Right lobe of liver (tissue), 6 donors: ENCODE results near the gene RAB30. TPM values are rescaled to one million over a fixed set of nuclear protein-coding genes. Genes with fewer than 3 reads are reported as not detected.
A peak's percentile ranks its signal among the peaks of the same experiment; 100 is the strongest.

Experiments
- ATAC-seq, 4 donors: fragments of 200-7000 bp; cut with Tn5 transposase; one replicate each; pipeline ENCODE4 v1.9.1; 2020; ENCODE audit warnings: mild to moderate bottlenecking in 4 of 4, moderate library complexity in 4 of 4
- DNase-seq, 3 donors: peaks; one replicate each; pipeline ENCODE4 v3.0.0-alpha.2; 2020
- H3K27ac ChIP-seq, 3 donors: fragments of 200-600 bp; one replicate each; pipeline ENCODE4 v1.8.0; 2022
- H3K27me3 ChIP-seq, 2 donors: fragments of 200-600 bp; one replicate each; pipeline ENCODE4 v1.8.0; 2022
- H3K36me3 ChIP-seq, 4 donors: fragments of 200-600 bp; sonication (generic) in 1 of 4; one replicate each; pipeline versions ENCODE4 v1.5.1 to v1.8.0; 2017 to 2022; ENCODE audit warnings: control low read depth in 1 of 4
- H3K4me1 ChIP-seq, 4 donors: fragments of 200-600 bp; sonication (generic) in 1 of 4; one replicate each; pipeline versions ENCODE4 v1.5.1 to v1.8.0; 2017 to 2022; ENCODE audit warnings: control low read depth in 1 of 4
- H3K4me3 ChIP-seq, 3 donors: fragments of 200-600 bp; one replicate each; pipeline ENCODE4 v1.8.0; 2022
- H3K9me3 ChIP-seq, 4 donors: fragments of 200-600 bp; sonication (generic) in 1 of 4; one replicate each; pipeline versions ENCODE4 v1.5.1 to v1.8.0; 2017 to 2022; ENCODE audit warnings: control low read depth in 1 of 4
- POLR2A ChIP-seq: fragments of 450-650 bp; IDR thresholded peaks from one replicate; pipeline ENCODE4 v1.6.1; 2017; ENCODE audit warnings: antibody characterized with exemption, mild to moderate bottlenecking
- WGBS: methylation state at CpG from one replicate; pipeline ENCODE4 v1.1.6; 2018; ENCODE audit warnings: low coverage, low lambda C conversion rate; ENCODE audit not compliant: insufficient coverage; ENCODE audit errors: missing lambda C conversion rate; 5-methylcytosine and 5-hydroxymethylcytosine counted together
- intact Hi-C, 2 donors: fragments of 100-400 bp; cut with DNase I; formaldehyde crosslinking; loops; one replicate each; pipeline versions ENCODE4 v1.11.2 to v1.14.1; 2022
- total RNA-seq, 6 experiments: library from RNA; depleted of rRNA in 2 of 6; stranded (reverse); fragments of >200 nt in 2 of 6; fragmentation: NEBNext Ultra II Directional in 3 of 6; extraction: Animal tissue kit (Norgen Biotek cat#: 25700) in 3 of 6; gene quantifications; one replicate each; pipeline versions ENCODE4 v1.1.0 to v1.2.4, GENCODE V29; 2016 to 2023
- TF ChIP-seq, protein P1 (sequence below), 4 donors: fragments of 200-600 bp in 3 of 4; fragments of 450-650 bp in 1 of 4; IDR thresholded peaks; one replicate each; pipeline versions ENCODE4 v1.5.1 to v1.8.0; 2016 to 2022; ENCODE audit warnings: antibody characterized with exemption in 4 of 4, mild to moderate bottlenecking in 2 of 4
- donor health status: DM: no; HTN: yes; CAD: no.
- donor health status: DM: no; HTN: no; CAD: no.
- donor health status: DM: no; HTN: no; CAD: no.
- donor health status: DM: no; HTN: yes; CAD: no.
- donor health status: DM: no; HTN: yes; CAD: no.

Gene RAB30
- total RNA-seq, 6 experiments from 2014 or later, result 4.1 to 9.6 (median 6.7) TPM

GRCh38 chr11:82978422-82979099, 93.1 kb downstream of the RAB30 start:
- Histone ChIP-seq H3K36me3 (peaks cover 0 to 8% (median 0%) of the 10 kb centered on the region in 4 donors), H3K9me3 (no peaks in the 10 kb centered on the region), H3K27me3 (no peaks in the 10 kb centered on the region), H3K4me3 (no peak overlapping the region), H3K4me1 (no peaks in the 10 kb centered on the region), H3K27ac (no peak overlapping the region)
- no peak for DNase-seq
- intact Hi-C loops, result no loop called here
- WGBS, result 77% methylated on average over 6 of the region's 6 CpGs
- TF ChIP-seq, protein P1, sequence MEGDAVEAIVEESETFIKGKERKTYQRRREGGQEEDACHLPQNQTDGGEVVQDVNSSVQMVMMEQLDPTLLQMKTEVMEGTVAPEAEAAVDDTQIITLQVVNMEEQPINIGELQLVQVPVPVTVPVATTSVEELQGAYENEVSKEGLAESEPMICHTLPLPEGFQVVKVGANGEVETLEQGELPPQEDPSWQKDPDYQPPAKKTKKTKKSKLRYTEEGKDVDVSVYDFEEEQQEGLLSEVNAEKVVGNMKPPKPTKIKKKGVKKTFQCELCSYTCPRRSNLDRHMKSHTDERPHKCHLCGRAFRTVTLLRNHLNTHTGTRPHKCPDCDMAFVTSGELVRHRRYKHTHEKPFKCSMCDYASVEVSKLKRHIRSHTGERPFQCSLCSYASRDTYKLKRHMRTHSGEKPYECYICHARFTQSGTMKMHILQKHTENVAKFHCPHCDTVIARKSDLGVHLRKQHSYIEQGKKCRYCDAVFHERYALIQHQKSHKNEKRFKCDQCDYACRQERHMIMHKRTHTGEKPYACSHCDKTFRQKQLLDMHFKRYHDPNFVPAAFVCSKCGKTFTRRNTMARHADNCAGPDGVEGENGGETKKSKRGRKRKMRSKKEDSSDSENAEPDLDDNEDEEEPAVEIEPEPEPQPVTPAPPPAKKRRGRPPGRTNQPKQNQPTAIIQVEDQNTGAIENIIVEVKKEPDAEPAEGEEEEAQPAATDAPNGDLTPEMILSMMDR (IDR thresholded peaks at IDR 0.05), result no peak
- no peak for TF ChIP-seq POLR2A
- ATAC-seq, result peak in 1 of 4 donors; percentile 72

GRCh38 chr11:82976786-82977185, 94.9 kb downstream of the RAB30 start:
- no peak for ATAC-seq
- intact Hi-C loops, result no loop called here
- Histone ChIP-seq H3K4me1 (no peaks in the 10 kb centered on the region), H3K36me3 (peaks cover 0 to 3% (median 0%) of the 10 kb centered on the region in 4 donors), H3K27ac (no peak overlapping the region), H3K4me3 (no peak overlapping the region), H3K9me3 (no peaks in the 10 kb centered on the region), H3K27me3 (no peaks in the 10 kb centered on the region)
- TF ChIP-seq, protein P1 (IDR thresholded peaks at IDR 0.05), result no peak
- TF ChIP-seq POLR2A, result no peak
- DNase-seq, result no peak

DNA sequence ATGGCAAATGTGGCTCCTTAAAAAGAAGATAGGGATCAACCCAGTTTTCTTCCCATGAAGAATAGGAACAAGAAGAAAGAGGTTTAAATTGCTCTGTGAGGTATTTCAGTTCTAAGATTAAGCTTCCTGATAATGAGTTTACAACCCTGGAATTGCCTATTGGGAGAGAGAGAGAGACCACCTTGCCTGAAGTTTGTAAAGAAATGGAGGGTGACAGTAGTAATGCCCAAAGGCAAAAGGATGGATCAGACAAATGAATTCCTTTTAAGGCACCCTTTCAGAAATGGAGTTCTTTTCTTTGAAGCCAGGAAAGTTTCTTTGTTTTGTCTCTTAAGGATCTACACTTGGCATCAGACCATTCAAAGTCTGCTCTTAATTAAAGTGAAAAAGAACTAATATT, 95.8 kb downstream of the RAB30 start:
- H3K27ac ChIP-seq, result no peak overlapping the region
- ATAC-seq, result no peak
- H3K4me3 ChIP-seq, result no peak overlapping the region
- H3K27me3 ChIP-seq, result no peaks in the 10 kb centered on the region
- no peaks in the 10 kb centered on the region for H3K4me1 ChIP-seq
- H3K9me3 ChIP-seq, result no peaks in the 10 kb centered on the region
- intact Hi-C loops, result no loop called here
- no peak for TF ChIP-seq POLR2A
- TF ChIP-seq, protein P1 (IDR thresholded peaks at IDR 0.05), result no peak
- no peaks in the 10 kb centered on the region for H3K36me3 ChIP-seq
- DNase-seq, result no peak

GRCh38 chr11:82974851-82975250, 96.8 kb downstream of the RAB30 start:
- Histone ChIP-seq H3K9me3 (no peaks in the 10 kb centered on the region), H3K27ac (no peak overlapping the region), H3K36me3 (no peaks in the 10 kb centered on the region), H3K27me3 (no peaks in the 10 kb centered on the region), H3K4me1 (no peaks in the 10 kb centered on the region), H3K4me3 (no peak overlapping the region)
- TF ChIP-seq POLR2A, result no peak
- TF ChIP-seq, protein P1 (IDR thresholded peaks at IDR 0.05), result no peak
- DNase-seq (no peak), ATAC-seq (no peak)
- intact Hi-C loops, result no loop called here
- WGBS, result 77% methylated on average over 2 of the region's 2 CpGs

GRCh38 chr11:82974135-82974534, 97.6 kb downstream of the RAB30 start:
- TF ChIP-seq, protein P1 (IDR thresholded peaks at IDR 0.05), result no peak
- ATAC-seq (no peak), DNase-seq (no peak)
- H3K9me3 ChIP-seq, result no peaks in the 10 kb centered on the region
- no peaks in the 10 kb centered on the region for H3K27me3 ChIP-seq
- H3K4me1 ChIP-seq, result no peaks in the 10 kb centered on the region
- no peak overlapping the region for H3K27ac ChIP-seq
- WGBS, result 84% methylated on average over 2 of the region's 2 CpGs
- intact Hi-C loops, result no loop called here
- H3K36me3 ChIP-seq, result no peaks in the 10 kb centered on the region
- H3K4me3 ChIP-seq, result no peak overlapping the region
